GM18873 (cell line): Measurements from ENCODE around the gene PLAAT5.

ENCODE experiments used
- ATAC-seq: cut with Tn5 transposase; IDR thresholded peaks from one replicate; pipeline ENCODE4 v1.9.1; 2021; ENCODE audit warnings: mild to moderate bottlenecking, moderate library complexity, moderate number of reproducible peaks; ENCODE audit not compliant: unreplicated experiment, low FRiP score

PLAAT5 gene

GRCh38 chr11:63516109-63516508, 25.1 kb upstream of the PLAAT5 start:
- no peak for ATAC-seq

- ATAC-seq = no peak
Measured at GRCh38 chr11:63512816-63513215, 21.8 kb upstream of the PLAAT5 start.

- no peak for ATAC-seq
Measured at GRCh38 chr11:63511048-63511748, 20.2 kb upstream of the PLAAT5 start.

- no peak for ATAC-seq
Measured at GRCh38 chr11:63510360-63511047, 19.5 kb upstream of the PLAAT5 start.

- no peak for ATAC-seq
Measured at GRCh38 chr11:63508745-63509144, 17.8 kb upstream of the PLAAT5 start.

- ATAC-seq = no peak
Measured at GRCh38 chr11:63508009-63508408, 17.0 kb upstream of the PLAAT5 start.

- ATAC-seq = no peak
Measured at GRCh38 chr11:63507511-63507910, 16.5 kb upstream of the PLAAT5 start.

- ATAC-seq = no peak
Measured at GRCh38 chr11:63506876-63507275, 15.9 kb upstream of the PLAAT5 start.

- ATAC-seq = no peak
Measured at GRCh38 chr11:63505857-63506528, 15.0 kb upstream of the PLAAT5 start, which contains the start of gene LGALS12. LGALS12 (plus strand) TSS chr11:63506084; CDS start chr11:63506459, 375 bp downstream.

- no peak for ATAC-seq
Measured at GRCh38 chr11:63504933-63505586, 14.1 kb upstream of the PLAAT5 start.

- no peak for ATAC-seq
Measured at GRCh38 chr11:63504054-63504453, 13.1 kb upstream of the PLAAT5 start.

GRCh38 chr11:63503492-63503891, 12.5 kb upstream of the PLAAT5 start:
- ATAC-seq = no peak

GRCh38 chr11:63502252-63502820, 11.4 kb upstream of the PLAAT5 start:
- ATAC-seq = no peak

- no peak for ATAC-seq
Measured at GRCh38 chr11:63501236-63501635, 10.3 kb upstream of the PLAAT5 start.

- ATAC-seq = no peak
Measured at GRCh38 chr11:63499874-63500273, 8.9 kb upstream of the PLAAT5 start.

GRCh38 chr11:63494975-63495374, 4.0 kb upstream of the PLAAT5 start:
- ATAC-seq = no peak

- ATAC-seq = no peak
Measured at GRCh38 chr11:63493127-63493526, 2.2 kb upstream of the PLAAT5 start.

GRCh38 chr11:63492441-63492840, 1.5 kb upstream of the PLAAT5 start:
- ATAC-seq = no peak

- no peak for ATAC-seq
Measured at GRCh38 chr11:63491636-63492372, 837 bp upstream of the PLAAT5 start.

- no peak for ATAC-seq
Measured at GRCh38 chr11:63491240-63491587, 247 bp upstream of the PLAAT5 start.
